NCI-H526 treated with DMSO at 0.1 percent for 48 hours (cell line): ENCODE measurements around the gene PACC1.
"Not testable (repeated sequence)": the region's sequence is repeated elsewhere in the genome, so short reads cannot be mapped to it uniquely, and the experiment has no call there.

Experiments used
- DNase-seq: peaks from one replicate; lab custom pipeline; 2025; lab: John Stamatoyannopoulos, UW

Gene PACC1

GRCh38 chr1:212326541-212326940, 88.1 kb downstream of the PACC1 start:
- DNase-seq = no peak

GRCh38 chr1:212323066-212323465, 91.6 kb downstream of the PACC1 start:
- no peak for DNase-seq

- DNase-seq = not testable (repeated sequence)
Observed at GRCh38 chr1:212321031-212321430, 93.7 kb downstream of the PACC1 start.

GRCh38 chr1:212317916-212318315, 96.8 kb downstream of the PACC1 start:
- DNase-seq = no peak

- no peak for DNase-seq
Observed at GRCh38 chr1:212315907-212316306, 98.8 kb downstream of the PACC1 start.

GRCh38 chr1:212315184-212315583, 99.5 kb downstream of the PACC1 start:
- DNase-seq = no peak
